ENCODE measurements around the gene THSD4. TPM values are rescaled to one million over a fixed set of nuclear protein-coding genes. Genes with fewer than 3 reads are reported as not detected.

THSD4 gene
- total and polyA plus RNA-seq, 9 of the 15 experiments (the other 6 are each of a cell fraction or from before 2014, with no cell fraction given) = 0.04 TPM; not detected in 5

- no peak for TF ChIP-seq HDAC2 (IDR thresholded peaks at IDR 0.05)
- no peak for TF ChIP-seq ZNF586 (CRISPR knock-in tag; conservative IDR thresholded peaks at IDR 0.05)
- no peak for TF ChIP-seq PYGO2 (tag; IDR thresholded peaks at IDR 0.05)
- no peak for TF ChIP-seq TEAD4 (IDR thresholded peaks at IDR 0.05; ENCODE audit: low read length)
- no peak for TF ChIP-seq TEAD4 (CRISPR knock-in tag; IDR thresholded peaks at IDR 0.05; ENCODE audit: borderline replicate concordance)
- no peak for TF ChIP-seq CBFA2T2 (conservative IDR thresholded peaks at IDR 0.05)
- no peak for TF ChIP-seq GABPB1 (CRISPR knock-in tag; IDR thresholded peaks at IDR 0.05)
- TF ChIP-seq ZNF212 (CRISPR knock-in tag; IDR thresholded peaks at IDR 0.05) = no peak
- no peak for TF ChIP-seq ZNF347 (CRISPR knock-in tag; IDR thresholded peaks at IDR 0.05; ENCODE audit: low read depth)
- no peak for TF ChIP-seq SRSF9 (IDR thresholded peaks at IDR 0.05; ENCODE audit: borderline replicate concordance, low read depth, low read length)
- TF ChIP-seq RBFOX2 (IDR thresholded peaks at IDR 0.05; ENCODE audit: low read depth, low read length) = no peak
- peak; percentile 59 to 63 for TF ChIP-seq RAD21 (CRISPR knock-in tag; conservative IDR thresholded peaks at IDR 0.05 in 1 of 2, IDR thresholded peaks at IDR 0.05 in 1 of 2)
- TF ChIP-seq MNT (conservative IDR thresholded peaks at IDR 0.05) = no peak
- no peak for TF ChIP-seq NFXL1 (CRISPR knock-in tag; IDR thresholded peaks at IDR 0.05)
- no peak for TF ChIP-seq NFIC (IDR thresholded peaks at IDR 0.05)
- no peak for TF ChIP-seq PHB (CRISPR knock-in tag; IDR thresholded peaks at IDR 0.05)
- no peak for TF ChIP-seq BRD4 (IDR thresholded peaks at IDR 0.05)
These were observed 615.2 kb downstream of the THSD4 start (continued) for GRCh38 chr15:71730277-71731144.
